ENCODE results near the gene ZNF487. TPM values are rescaled to one million over a fixed set of nuclear protein-coding genes. Genes with fewer than 3 reads are reported as not detected.
A peak's percentile ranks its signal among the peaks of the same experiment; 100 is the strongest.

ZNF487 gene
- total and polyA plus RNA-seq, 2 of the 13 experiments (the other 11 are each of a cell fraction or from before 2014, with no cell fraction given) = 7.4 to 8.8 TPM

DNA sequence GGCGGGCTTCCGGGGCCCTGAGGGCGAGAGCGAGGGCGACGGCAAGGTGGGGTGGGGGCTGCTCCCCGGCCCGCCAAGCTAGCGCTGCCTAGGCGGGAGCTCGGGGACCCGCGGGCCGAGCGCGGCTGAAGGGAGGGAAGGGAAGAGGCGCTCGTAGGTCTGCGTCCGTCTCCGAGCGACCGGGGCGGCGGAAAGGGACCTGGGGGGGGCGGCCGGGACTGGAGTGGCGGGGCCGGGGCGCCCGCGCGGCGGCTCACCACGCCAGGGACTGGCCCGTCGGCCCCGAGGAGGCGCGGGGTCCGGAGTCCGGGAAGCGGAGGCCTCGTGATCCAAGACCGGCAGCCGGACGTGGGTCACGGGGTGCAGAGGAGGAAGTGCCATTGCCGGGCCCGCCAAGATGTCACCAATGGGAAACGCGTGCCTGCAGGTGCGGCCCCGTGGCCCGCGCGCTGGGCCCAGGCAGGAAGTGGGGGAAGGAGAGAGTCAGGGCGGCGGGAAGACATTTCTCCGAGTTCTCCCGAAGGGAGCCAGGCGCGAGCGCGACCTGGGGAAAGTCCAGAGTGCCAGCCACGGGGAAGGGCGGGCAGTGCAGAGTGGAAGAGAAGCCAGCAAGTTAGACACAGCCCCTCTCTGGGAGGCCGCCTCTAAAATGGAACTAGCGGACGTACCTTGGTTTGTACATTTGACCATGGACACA is 39.8 kb upstream of the ZNF487 start (continued):
- TF ChIP-seq PHF8 (CRISPR knock-in tag; IDR thresholded peaks at IDR 0.05) (no peak; the same call in 1 of the 2 replicates), SUZ12 (IDR thresholded peaks at IDR 0.05; ENCODE audit: low read depth, low read length) (no peak), ZNF331 (CRISPR knock-in tag; IDR thresholded peaks at IDR 0.05) (peak; percentile 71; the same call in 1 of the 2 replicates), HOXA3 (CRISPR knock-in tag; IDR thresholded peaks at IDR 0.05) (peak; percentile 96), AKAP8 (CRISPR knock-in tag; IDR thresholded peaks at IDR 0.05) (no peak; the same call in 1 of the 2 replicates), MNT (IDR thresholded peaks at IDR 0.05) (peak; percentile 78), MAFG (CRISPR knock-in tag; IDR thresholded peaks at IDR 0.05) (no peak), ZNF709 (CRISPR knock-in tag; IDR thresholded peaks at IDR 0.05) (peak; percentile 88), ZSCAN21 (CRISPR knock-in tag; IDR thresholded peaks at IDR 0.05; ENCODE audit: borderline replicate concordance) (peak; percentile 80; the same call in 1 of the 2 replicates), REXO4 (CRISPR knock-in tag; IDR thresholded peaks at IDR 0.05; ENCODE audit: borderline replicate concordance) (no peak), ZNF672 (CRISPR knock-in tag; IDR thresholded peaks at IDR 0.05) (no peak), TARDBP (CRISPR knock-in tag; IDR thresholded peaks at IDR 0.05) (peak; percentile 61), ZNF577 (CRISPR knock-in tag; IDR thresholded peaks at IDR 0.05; ENCODE audit: borderline replicate concordance, low read depth) (no peak), ZNF644 (CRISPR knock-in tag; IDR thresholded peaks at IDR 0.05; ENCODE audit: low read depth) (peak; percentile 43; the same call in 1 of the 2 replicates), SKIL (CRISPR knock-in tag; IDR thresholded peaks at IDR 0.05; ENCODE audit: borderline replicate concordance) (peak; percentile 88), TOPORS (CRISPR knock-in tag; IDR thresholded peaks at IDR 0.05) (no peak), KAT7 (CRISPR knock-in tag; IDR thresholded peaks at IDR 0.05; ENCODE audit: borderline replicate concordance) (peak; percentile 69), ZNF17 (CRISPR knock-in tag; IDR thresholded peaks at IDR 0.05) (no peak), ZNF569 (CRISPR knock-in tag; IDR thresholded peaks at IDR 0.05; ENCODE audit: borderline replicate concordance) (no peak), MXI1 (IDR thresholded peaks at IDR 0.05; ENCODE audit: borderline replicate concordance, low read depth, low read length) (peak; percentile 90; the same call in 2 of the 3 replicates), SMAD3 (CRISPR knock-in tag; IDR thresholded peaks at IDR 0.05) (no peak)
- TF ChIP-seq, protein P1, sequence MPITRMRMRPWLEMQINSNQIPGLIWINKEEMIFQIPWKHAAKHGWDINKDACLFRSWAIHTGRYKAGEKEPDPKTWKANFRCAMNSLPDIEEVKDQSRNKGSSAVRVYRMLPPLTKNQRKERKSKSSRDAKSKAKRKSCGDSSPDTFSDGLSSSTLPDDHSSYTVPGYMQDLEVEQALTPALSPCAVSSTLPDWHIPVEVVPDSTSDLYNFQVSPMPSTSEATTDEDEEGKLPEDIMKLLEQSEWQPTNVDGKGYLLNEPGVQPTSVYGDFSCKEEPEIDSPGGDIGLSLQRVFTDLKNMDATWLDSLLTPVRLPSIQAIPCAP (CRISPR knock-in tag; IDR thresholded peaks at IDR 0.05; ENCODE audit: low read depth) = no peak
- TF ChIP-seq, protein P2, sequence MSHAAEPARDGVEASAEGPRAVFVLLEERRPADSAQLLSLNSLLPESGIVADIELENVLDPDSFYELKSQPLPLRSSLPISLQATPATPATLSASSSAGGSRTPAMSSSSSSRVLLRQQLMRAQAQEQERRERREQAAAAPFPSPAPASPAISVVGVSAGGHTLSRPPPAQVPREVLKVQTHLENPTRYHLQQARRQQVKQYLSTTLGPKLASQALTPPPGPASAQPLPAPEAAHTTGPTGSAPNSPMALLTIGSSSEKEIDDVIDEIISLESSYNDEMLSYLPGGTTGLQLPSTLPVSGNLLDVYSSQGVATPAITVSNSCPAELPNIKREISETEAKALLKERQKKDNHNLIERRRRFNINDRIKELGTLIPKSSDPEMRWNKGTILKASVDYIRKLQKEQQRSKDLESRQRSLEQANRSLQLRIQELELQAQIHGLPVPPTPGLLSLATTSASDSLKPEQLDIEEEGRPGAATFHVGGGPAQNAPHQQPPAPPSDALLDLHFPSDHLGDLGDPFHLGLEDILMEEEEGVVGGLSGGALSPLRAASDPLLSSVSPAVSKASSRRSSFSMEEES (CRISPR knock-in tag; IDR thresholded peaks at IDR 0.05) = peak; percentile 99
- TF ChIP-seq, protein P3, sequence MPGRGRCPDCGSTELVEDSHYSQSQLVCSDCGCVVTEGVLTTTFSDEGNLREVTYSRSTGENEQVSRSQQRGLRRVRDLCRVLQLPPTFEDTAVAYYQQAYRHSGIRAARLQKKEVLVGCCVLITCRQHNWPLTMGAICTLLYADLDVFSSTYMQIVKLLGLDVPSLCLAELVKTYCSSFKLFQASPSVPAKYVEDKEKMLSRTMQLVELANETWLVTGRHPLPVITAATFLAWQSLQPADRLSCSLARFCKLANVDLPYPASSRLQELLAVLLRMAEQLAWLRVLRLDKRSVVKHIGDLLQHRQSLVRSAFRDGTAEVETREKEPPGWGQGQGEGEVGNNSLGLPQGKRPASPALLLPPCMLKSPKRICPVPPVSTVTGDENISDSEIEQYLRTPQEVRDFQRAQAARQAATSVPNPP (CRISPR knock-in tag; IDR thresholded peaks at IDR 0.05) = peak; percentile 88; the same call in 1 of the 2 replicates

Data from HepG2 (cell line).